Activated CD4-positive, alpha-beta T cell treated with anti-CD3 and anti-CD28 coated beads, Interleukin-2, amount 50 U/mL, for 1 hour (primary cell): Measurements from ENCODE around the gene CYP2B6.
"Not testable (repeated sequence)": the region's sequence is repeated elsewhere in the genome, so short reads cannot be mapped to it uniquely, and the experiment has no call there.

Experiments
- DNase-seq: peaks from one replicate; pipeline ENCODE4 v3.0.0-alpha.2; 2020

CYP2B6 gene

DNA sequence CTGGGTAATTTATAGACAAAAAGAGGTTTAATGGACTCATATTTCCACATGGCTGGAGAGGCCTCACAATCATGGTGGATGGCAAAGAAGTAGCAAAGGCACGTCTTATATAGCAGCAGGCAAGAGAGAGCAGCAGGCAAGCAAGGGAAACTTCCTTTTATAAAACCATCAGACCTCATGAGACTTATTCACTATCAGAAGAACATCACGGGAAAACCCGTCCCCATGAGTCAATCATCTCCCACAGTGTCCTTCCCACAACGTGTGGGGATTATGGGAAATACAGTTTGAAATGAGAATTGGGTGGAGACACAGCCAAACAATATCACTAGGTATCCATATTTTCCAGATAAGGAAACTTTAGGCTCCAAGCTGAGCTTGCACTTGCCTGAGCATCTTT is 9.5 kb upstream of the CYP2B6 start:
- no peak for DNase-seq

DNA sequence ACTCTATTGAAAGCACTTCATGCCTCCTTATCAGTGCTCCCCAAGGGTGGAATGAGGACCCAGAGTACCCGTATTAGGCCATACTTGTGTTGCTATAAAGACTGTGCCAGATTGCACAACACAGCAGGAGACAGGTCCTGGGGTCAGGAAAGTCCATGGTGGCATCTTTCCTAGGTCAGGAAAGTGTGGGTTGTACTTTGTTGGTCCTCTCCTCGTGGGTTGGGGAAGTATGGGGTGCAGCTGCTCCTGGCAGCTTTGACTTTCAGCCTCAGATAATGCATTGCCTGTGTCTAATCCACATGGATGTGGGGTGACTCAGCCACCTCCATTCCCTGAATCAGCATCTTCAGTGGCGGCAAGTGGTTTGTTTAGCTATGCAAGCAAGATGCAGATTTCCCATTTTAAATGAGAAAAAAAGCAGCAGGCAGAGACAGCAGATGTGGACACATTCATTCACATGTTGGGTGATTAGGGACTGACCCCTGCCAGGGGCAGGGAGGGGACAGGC is 8.4 kb upstream of the CYP2B6 start:
- no peak for DNase-seq

- DNase-seq = no peak
Observed at GRCh38 chr19:40989453-40989852, 1.6 kb upstream of the CYP2B6 start.

DNA sequence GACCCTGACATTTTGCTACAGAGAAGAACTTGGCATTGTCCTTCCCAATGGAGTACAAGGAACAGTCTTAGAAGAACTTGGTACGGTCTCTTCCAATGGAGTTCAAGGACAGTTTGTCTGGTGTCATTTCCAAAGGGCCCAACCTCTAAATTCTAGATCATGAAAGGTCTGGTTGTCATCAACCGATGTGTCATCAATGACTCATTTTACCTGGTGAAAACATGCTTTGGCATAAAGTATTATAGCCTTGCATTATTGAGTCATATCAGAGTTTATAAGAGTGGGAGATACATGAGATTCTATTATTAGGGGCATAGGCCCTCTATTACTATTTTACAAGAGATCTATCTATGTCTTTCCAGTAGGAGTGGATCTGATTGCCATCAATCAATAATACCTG is 4.3 kb downstream of the CYP2B6 start:
- DNase-seq = no peak

DNA sequence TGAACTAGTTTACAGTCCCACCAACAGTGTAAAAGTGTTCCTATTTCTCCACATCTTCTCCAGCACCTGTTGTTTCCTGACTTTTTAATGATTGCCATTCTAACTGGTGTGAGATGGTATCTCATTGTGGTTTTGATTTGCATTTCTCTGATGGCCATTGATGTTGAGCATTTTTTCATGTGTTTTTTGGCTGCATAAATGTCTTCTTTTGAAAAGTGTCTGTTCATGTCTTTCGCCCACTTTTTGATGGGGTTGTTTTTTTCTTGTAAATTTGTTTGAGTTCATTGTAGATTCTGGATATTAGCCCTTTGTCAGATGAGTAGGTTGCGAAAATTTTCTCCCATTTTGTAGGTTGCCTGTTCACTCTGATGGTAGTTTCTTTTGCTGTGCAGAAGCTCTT is 7.9 kb downstream of the CYP2B6 start:
- not testable (repeated sequence) for DNase-seq

DNA sequence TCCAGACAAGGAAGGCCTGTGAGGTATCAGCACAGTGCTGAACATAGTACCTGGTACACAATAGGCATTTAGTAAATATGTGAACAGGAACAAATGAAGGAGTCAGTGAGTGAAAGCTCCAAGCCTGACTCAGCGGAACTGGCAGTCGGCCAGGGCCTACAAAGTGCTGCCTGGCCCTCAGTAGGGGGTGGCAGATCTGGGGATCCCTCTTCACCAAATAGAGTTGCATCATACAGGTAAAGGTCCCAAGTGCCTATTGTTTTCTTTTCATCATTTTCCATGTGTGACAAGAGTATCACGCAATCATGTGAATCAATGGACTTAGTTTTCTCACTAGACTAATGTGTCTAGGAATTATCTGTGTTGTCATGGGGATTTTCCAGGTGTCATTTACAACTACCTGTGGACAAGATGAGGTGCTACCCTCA is 9.2 kb downstream of the CYP2B6 start:
- no peak for DNase-seq

- no peak for DNase-seq
Observed at GRCh38 chr19:41001243-41001971, 10.3 kb downstream of the CYP2B6 start.

- DNase-seq = not testable (repeated sequence)
Observed at GRCh38 chr19:41003656-41004055, 12.6 kb downstream of the CYP2B6 start.

GRCh38 chr19:41009700-41010235 is 18.7 kb downstream of the CYP2B6 start:
- no peak for DNase-seq

DNA sequence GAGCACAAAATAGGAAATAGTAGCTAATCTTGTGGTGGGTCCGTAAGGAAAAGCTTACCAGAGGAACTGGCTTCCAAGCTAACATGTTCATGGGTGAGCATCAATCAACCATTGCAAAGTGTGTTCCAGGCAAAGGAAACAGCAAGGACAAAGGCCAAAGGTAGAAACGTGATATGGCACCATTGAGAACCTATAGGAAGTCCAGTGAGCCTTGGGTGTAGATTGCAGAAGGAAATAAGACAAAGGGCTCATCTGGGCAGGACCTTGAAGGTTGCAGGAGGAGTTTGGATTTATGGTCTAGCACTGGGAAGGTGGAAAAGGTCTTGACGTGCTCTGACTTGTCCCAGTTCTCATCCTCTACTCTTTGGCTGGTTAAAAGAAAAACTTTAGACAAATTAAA is 22.3 kb downstream of the CYP2B6 start:
- no peak for DNase-seq

GRCh38 chr19:41014643-41015042 is 23.6 kb downstream of the CYP2B6 start:
- no peak for DNase-seq

DNA sequence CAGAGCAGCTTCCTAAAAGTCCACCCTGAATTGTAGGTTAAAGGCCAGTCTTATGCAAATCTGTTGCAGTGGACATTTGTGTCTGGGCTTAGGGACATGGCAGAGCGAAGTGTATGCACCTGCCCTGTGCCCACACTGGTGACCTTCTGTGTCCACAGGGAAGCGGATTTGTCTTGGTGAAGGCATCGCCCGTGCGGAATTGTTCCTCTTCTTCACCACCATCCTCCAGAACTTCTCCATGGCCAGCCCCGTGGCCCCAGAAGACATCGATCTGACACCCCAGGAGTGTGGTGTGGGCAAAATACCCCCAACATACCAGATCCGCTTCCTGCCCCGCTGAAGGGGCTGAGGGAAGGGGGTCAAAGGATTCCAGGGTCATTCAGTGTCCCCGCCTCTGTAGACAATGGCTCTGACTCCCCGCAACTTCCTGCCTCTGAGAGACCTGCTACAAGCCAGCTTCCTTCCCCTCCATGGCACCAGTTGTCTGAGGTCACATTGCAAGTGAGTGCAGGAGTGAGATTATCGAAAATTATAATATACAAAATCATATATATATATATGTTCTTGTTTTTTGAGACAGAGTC is 25.5 kb downstream of the CYP2B6 start:
- no peak for DNase-seq

- DNase-seq = no peak
Observed at GRCh38 chr19:41018736-41019290, 27.7 kb downstream of the CYP2B6 start.

DNA sequence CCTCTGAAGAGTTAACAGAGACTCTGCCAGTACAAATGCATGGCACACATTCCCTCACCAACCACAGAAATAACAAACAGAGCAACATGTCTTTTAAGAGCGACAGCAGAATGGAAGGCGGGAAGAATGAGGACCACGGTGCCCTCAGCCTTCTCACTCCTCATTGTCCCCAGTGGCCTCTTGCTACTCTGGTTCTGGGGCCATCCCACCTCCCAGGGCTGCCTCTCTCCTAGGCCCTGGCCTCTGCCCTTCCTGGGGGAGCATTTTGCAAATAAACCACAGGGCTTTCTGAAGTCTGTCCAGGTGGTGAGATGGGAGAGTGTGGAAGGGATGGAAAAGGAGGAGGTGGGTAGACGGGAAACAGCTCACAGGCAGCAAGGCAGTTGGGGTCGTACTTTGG is 28.3 kb downstream of the CYP2B6 start:
- no peak for DNase-seq

GRCh38 chr19:41023193-41023592 is 32.1 kb downstream of the CYP2B6 start:
- DNase-seq = no peak

GRCh38 chr19:41025411-41025810 is 34.3 kb downstream of the CYP2B6 start:
- no peak for DNase-seq

DNA sequence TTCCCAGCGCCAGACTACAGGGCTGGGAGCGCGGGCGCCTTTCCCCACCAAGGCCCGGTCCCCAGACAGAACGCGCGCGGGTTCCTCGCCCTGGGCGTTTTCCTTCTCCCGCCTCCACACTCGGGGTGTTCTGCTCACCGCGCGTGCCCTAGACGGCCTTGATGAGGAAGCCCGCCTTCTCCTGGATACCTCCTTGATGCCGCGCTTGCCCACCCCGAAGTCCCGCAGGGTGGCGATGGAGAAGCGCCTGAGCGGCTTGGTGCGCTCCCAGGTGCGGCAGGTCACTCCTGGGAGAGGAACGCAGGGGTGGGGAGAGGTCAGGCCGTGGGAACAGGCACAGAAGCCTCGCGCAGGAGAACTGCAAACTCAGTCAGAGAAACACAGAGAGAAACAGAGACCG is 34.8 kb downstream of the CYP2B6 start:
- no peak for DNase-seq

- DNase-seq = no peak
Observed at GRCh38 chr19:41027273-41027967, 36.3 kb downstream of the CYP2B6 start.

- no peak for DNase-seq
Observed at GRCh38 chr19:41029524-41030432, 38.7 kb downstream of the CYP2B6 start.

GRCh38 chr19:41030651-41031050 is 39.6 kb downstream of the CYP2B6 start:
- no peak for DNase-seq

GRCh38 chr19:41031916-41032315 is 40.8 kb downstream of the CYP2B6 start:
- DNase-seq = no peak

DNA sequence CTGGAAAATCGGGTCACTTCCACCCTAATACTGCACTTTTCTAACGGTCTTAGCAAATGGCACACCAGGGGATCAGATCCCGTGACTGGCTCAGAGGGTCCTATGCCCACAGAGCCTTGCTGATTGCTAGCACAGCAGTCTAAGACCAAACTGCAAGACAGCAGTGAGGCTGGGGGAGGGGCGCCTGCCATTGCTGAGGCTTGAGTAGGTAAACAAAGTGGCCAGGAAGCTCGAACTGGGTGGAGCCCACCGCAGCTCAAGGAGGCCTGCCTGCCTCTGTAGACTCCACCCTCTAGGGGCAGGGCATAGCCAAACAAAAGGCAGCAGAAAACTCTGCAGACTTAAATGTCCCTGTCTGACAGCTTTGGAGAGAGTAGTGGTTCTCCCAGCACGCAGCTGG is 42.2 kb downstream of the CYP2B6 start:
- not testable (repeated sequence) for DNase-seq
